Measurements from ENCODE around the gene CNTN4.
A peak's percentile ranks its signal among the peaks of the same experiment; 100 is the strongest.

The CNTN4 gene

GRCh38 chr3:2961576-2961975 is 862.9 kb downstream of the CNTN4 start:
- Histone ChIP-seq H3K9me3 (replicated peaks in 1 of 11) (0 out of 22 replicates have a peak, but pooled peaks cover 0 to 6% (median 0%) of the 10 kb centered on the region in 11 experiments), H3K4me2 (peak overlapping the region in 4 of 11 experiments; percentile 59 to 74 (median 68); a peak in 5 of 22 replicates), H3K27me3 (no peaks in the 10 kb centered on the region), H3K9ac (no peak overlapping the region), H3K4me3 (no peak overlapping the region), H3K27ac (no peak overlapping the region), H3K36me3 (no peaks in the 10 kb centered on the region), H4K20me1 (no peaks in the 10 kb centered on the region), H3K4me1 (peaks cover 8 to 21% (median 14%) of the 10 kb centered on the region in 10 experiments; a peak in 18 of 20 replicates)
- TF ChIP-seq Cebpa-rat (IDR thresholded peaks at IDR 0.05): no peak

- Histone ChIP-seq H3K36me3 (no peaks in the 10 kb centered on the region), H3K4me1 (peaks cover 1 to 37% (median 12%) of the 10 kb centered on the region in 10 experiments; a peak in 18 of 20 replicates), H3K27me3 (no peaks in the 10 kb centered on the region), H3K27ac (peak overlapping the region in 2 of 11 experiments; percentile 1 to 37; a peak in 3 of 22 replicates), H3K9me3 (replicated peaks in 1 of 11) (no peaks in the 10 kb centered on the region), H4K20me1 (no peaks in the 10 kb centered on the region), H3K9ac (no peak overlapping the region), H3K4me3 (no peak overlapping the region), H3K4me2 (peak overlapping the region in 9 of 11 experiments; percentile 5 to 63 (median 18); a peak in 11 of 22 replicates)
- TF ChIP-seq Cebpa-rat (IDR thresholded peaks at IDR 0.05): no peak
Measured at GRCh38 chr3:2967871-2968270, 869.2 kb downstream of the CNTN4 start.

DNA sequence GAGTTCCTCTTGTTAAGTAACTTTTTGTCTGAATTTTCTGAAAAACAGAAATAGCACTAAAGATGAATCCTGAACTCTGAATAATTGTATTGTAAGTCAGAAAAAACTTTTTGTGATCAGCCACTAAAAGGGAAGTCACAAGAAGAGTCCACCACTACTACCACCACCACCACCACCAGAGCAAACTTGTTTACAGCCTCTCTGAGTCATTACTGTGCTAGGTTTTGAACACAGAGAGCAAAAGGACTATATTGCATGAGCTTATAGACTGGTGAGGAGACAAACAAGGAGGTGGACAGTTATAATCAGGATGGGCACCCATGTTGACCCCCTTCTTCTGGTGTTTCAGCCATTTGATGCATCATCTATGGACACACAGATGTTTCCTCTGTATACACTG is 869.8 kb downstream of the CNTN4 start:
- Histone ChIP-seq H3K4me3 (no peak overlapping the region), H3K4me1 (peaks cover 0 to 34% (median 10%) of the 10 kb centered on the region in 10 experiments; a peak in 13 of 20 replicates), H4K20me1 (no peaks in the 10 kb centered on the region), H3K27me3 (no peaks in the 10 kb centered on the region), H3K9ac (no peak overlapping the region), H3K27ac (peak overlapping the region in 1 of 11 experiments; percentile 37; a peak in 3 of 22 replicates), H3K36me3 (no peaks in the 10 kb centered on the region), H3K9me3 (replicated peaks in 1 of 11) (no peaks in the 10 kb centered on the region), H3K4me2 (peak overlapping the region in 9 of 11 experiments; percentile 7 to 63 (median 20); a peak in 10 of 22 replicates)
- no peak for TF ChIP-seq Cebpa-rat (IDR thresholded peaks at IDR 0.05)

DNA sequence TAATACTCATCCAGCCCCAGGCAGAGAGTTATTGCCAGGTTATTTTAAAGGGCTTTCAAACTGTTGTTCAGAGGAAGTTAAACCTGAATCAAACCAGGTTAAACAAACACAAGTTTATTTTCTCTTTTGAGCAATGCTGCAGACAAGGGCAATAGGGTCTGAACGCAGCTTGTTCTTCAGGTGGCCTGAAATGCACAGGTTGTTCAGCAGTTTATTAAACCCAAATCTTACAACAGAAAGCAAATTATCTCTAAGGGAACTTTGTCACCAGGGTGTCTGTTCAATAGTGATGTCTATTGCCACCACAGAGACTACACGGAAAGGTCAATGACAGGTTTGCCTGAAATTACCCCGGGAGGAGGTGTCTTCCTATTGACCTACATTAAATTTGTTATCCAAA is 877.5 kb downstream of the CNTN4 start:
- no peaks in the 10 kb centered on the region for H3K9me3 ChIP-seq (replicated peaks in 1 of 11)
- no peak overlapping the region for H3K4me3 ChIP-seq
- H3K27ac ChIP-seq: no peak overlapping the region
- no peak overlapping the region for H3K9ac ChIP-seq
- no peak overlapping the region for H3K4me2 ChIP-seq
- H3K36me3 ChIP-seq: no peaks in the 10 kb centered on the region
- H3K4me1 ChIP-seq: peaks cover 0 to 20% (median 0%) of the 10 kb centered on the region in 10 experiments; a peak in 3 of 20 replicates
- no peaks in the 10 kb centered on the region for H3K27me3 ChIP-seq
- H4K20me1 ChIP-seq: no peaks in the 10 kb centered on the region
- no peak for TF ChIP-seq Cebpa-rat (IDR thresholded peaks at IDR 0.05)

DNA sequence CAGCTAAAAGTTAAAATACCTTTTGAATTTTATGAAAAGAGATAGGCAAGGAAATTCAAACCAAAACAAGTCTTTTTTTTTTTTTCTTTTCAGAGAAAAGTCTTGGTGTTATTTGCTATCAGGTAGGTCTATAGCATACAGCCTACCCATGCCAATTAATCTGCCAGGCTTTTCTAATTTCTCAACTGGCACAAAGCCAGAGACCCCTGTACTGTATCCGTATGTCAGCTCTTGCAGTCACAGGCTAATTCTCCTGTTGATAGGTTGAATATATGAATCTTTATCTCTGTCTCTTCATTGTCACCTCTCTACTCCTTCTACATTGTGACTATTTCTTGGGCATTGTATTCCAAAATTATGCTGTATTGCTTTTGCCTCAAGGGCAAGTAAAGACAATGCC is 878.1 kb downstream of the CNTN4 start:
- H3K4me3 ChIP-seq: no peak overlapping the region
- no peaks in the 10 kb centered on the region for H3K36me3 ChIP-seq
- no peaks in the 10 kb centered on the region for H4K20me1 ChIP-seq
- H3K9me3 ChIP-seq (replicated peaks in 1 of 11): no peaks in the 10 kb centered on the region
- no peak overlapping the region for H3K27ac ChIP-seq
- H3K27me3 ChIP-seq: no peaks in the 10 kb centered on the region
- peaks cover 0 to 20% (median 0%) of the 10 kb centered on the region in 10 experiments; a peak in 3 of 20 replicates for H3K4me1 ChIP-seq
- no peak overlapping the region for H3K9ac ChIP-seq
- H3K4me2 ChIP-seq: no peak overlapping the region
- TF ChIP-seq Cebpa-rat (IDR thresholded peaks at IDR 0.05): no peak

GRCh38 chr3:2978977-2979732 is 880.5 kb downstream of the CNTN4 start:
- no peak for TF ChIP-seq Cebpa-rat (IDR thresholded peaks at IDR 0.05)
- Histone ChIP-seq H3K4me1 (peaks cover 0 to 13% (median 0%) of the 10 kb centered on the region in 10 experiments; a peak in 3 of 20 replicates), H3K4me3 (no peak overlapping the region), H3K4me2 (no peak overlapping the region), H3K9me3 (replicated peaks in 1 of 11) (no peaks in the 10 kb centered on the region), H3K27ac (no peak overlapping the region), H3K9ac (no peak overlapping the region), H3K36me3 (no peaks in the 10 kb centered on the region), H4K20me1 (no peaks in the 10 kb centered on the region), H3K27me3 (no peaks in the 10 kb centered on the region)

DNA sequence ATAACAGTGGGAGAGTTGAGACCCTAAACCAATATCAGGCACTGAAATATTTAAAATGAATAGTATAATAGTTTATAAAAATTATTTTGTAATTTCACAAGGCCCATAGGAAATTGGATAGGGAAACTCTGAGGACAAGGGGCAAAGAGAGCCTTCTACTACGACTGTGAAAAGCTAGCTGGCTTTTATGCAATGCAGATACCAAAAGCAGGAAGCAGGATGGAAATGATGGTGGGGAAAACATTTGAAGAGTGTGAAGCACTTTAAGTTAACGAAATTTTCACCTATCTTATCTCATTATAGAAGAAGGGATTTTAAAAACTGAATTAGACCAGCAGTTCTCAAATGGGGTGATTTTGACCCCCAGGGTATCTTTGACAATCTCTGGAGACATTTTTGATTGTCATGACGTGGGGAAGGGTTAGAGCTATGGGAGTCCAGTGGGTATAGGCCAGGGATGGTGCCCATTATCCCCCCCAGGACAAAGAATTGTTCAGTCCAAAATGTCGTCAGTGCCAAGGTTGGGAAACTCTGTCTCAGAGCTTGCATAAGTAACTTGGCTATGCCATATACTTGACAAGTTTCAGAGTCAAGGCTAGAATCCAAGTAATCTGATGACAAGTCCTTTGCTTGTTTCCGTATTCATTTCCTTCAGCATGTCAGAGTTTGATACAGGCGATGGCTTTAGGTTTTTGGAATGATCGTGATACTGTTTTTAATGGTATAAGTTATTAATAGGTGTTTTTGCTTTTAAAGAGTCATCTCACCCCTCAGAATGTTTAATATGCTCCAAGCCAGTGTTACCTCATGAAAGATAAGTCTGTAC is 885.6 kb downstream of the CNTN4 start:
- H3K9me3 ChIP-seq (replicated peaks in 1 of 11): no peaks in the 10 kb centered on the region
- H3K4me3 ChIP-seq: no peak overlapping the region
- no peaks in the 10 kb centered on the region for H4K20me1 ChIP-seq
- TF ChIP-seq Cebpa-rat (IDR thresholded peaks at IDR 0.05): no peak
- H3K27me3 ChIP-seq: no peaks in the 10 kb centered on the region
- H3K36me3 ChIP-seq: no peaks in the 10 kb centered on the region
- H3K27ac ChIP-seq: no peak overlapping the region
- H3K4me1 ChIP-seq: peaks cover 0 to 24% (median 0%) of the 10 kb centered on the region in 10 experiments; a peak in 4 of 20 replicates
- no peak overlapping the region for H3K4me2 ChIP-seq
- H3K9ac ChIP-seq: no peak overlapping the region

GRCh38 chr3:2984831-2985220 is 886.2 kb downstream of the CNTN4 start:
- H3K27ac ChIP-seq: no peak overlapping the region
- H3K4me3 ChIP-seq: no peak overlapping the region
- H3K27me3 ChIP-seq: no peaks in the 10 kb centered on the region
- no peak overlapping the region for H3K4me2 ChIP-seq
- TF ChIP-seq Cebpa-rat (IDR thresholded peaks at IDR 0.05): no peak
- H3K4me1 ChIP-seq: peaks cover 0 to 24% (median 0%) of the 10 kb centered on the region in 10 experiments; a peak in 4 of 20 replicates
- no peak overlapping the region for H3K9ac ChIP-seq
- no peaks in the 10 kb centered on the region for H3K9me3 ChIP-seq (replicated peaks in 1 of 11)
- H4K20me1 ChIP-seq: no peaks in the 10 kb centered on the region
- H3K36me3 ChIP-seq: no peaks in the 10 kb centered on the region

DNA sequence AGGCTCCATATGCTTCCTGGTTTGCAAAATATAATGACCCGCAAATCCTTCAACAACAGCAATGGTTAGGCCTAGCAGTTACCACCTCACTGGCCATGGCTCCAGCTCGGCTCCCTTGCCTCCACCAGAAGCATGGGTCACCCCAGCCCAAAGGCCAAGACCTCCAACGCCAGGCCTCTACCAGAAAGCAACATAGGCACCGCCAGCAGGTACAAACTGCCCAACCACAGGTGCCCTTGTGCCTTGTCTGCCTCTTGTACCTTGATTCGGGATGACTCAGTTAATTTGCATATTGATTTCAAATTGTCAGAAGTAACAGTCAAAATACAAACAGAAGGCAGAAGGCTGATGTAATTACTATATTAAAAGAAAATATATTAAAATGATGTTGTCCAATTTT is 886.8 kb downstream of the CNTN4 start:
- no peak for TF ChIP-seq Cebpa-rat (IDR thresholded peaks at IDR 0.05)
- no peaks in the 10 kb centered on the region for H3K36me3 ChIP-seq
- H3K9ac ChIP-seq: no peak overlapping the region
- H3K27ac ChIP-seq: no peak overlapping the region
- no peak overlapping the region for H3K4me2 ChIP-seq
- H3K27me3 ChIP-seq: no peaks in the 10 kb centered on the region
- no peak overlapping the region for H3K4me3 ChIP-seq
- no peaks in the 10 kb centered on the region for H4K20me1 ChIP-seq
- H3K9me3 ChIP-seq (replicated peaks in 1 of 11): no peaks in the 10 kb centered on the region
- H3K4me1 ChIP-seq: peaks cover 0 to 24% (median 0%) of the 10 kb centered on the region in 10 experiments; a peak in 4 of 20 replicates
